Ishikawa (cell line): ENCODE data around the gene PXDC1.

ENCODE experiments used
- CEBPB ChIP-seq: IDR thresholded peaks from 2 replicates; pipeline ENCODE4 v1.6.1; 2012
- CREB1 ChIP-seq: IDR thresholded peaks from 2 replicates; pipeline ENCODE4 v1.6.1; 2012; ENCODE audit warnings: low read depth
- EGR1 ChIP-seq: IDR thresholded peaks from 2 replicates; pipeline ENCODE4 v1.6.1; 2012
- EP300 ChIP-seq: IDR thresholded peaks from 2 replicates; pipeline ENCODE4 v1.6.1; 2012; ENCODE audit warnings: borderline replicate concordance
- FOXM1 ChIP-seq: IDR thresholded peaks from 2 replicates; pipeline ENCODE4 v1.6.1; 2012; ENCODE audit warnings: low read depth, borderline replicate concordance
- NFIC ChIP-seq: IDR thresholded peaks from 2 replicates; pipeline ENCODE4 v1.6.1; 2012
- RAD21 ChIP-seq: IDR thresholded peaks from 2 replicates; pipeline ENCODE4 v1.6.1; 2012; ENCODE audit warnings: low read depth
- TAF1 ChIP-seq: IDR thresholded peaks from 2 replicates; pipeline ENCODE4 v1.6.1; 2012; ENCODE audit warnings: low read depth, mild to moderate bottlenecking
- TCF12 ChIP-seq: IDR thresholded peaks from 2 replicates; pipeline ENCODE4 v1.6.1; 2012; ENCODE audit warnings: low read depth
- TEAD4 ChIP-seq: IDR thresholded peaks from 2 replicates; pipeline ENCODE4 v1.6.1; 2012
- YY1 ChIP-seq: IDR thresholded peaks from 2 replicates; pipeline ENCODE4 v1.6.1; 2012; ENCODE audit warnings: low read depth
- ZBTB7A ChIP-seq: IDR thresholded peaks from 2 replicates; pipeline ENCODE4 v1.6.1; 2012; ENCODE audit warnings: low read depth
- TF ChIP-seq, protein P1 (sequence below): IDR thresholded peaks from 2 replicates; pipeline ENCODE4 v1.6.1; 2012
- TF ChIP-seq, protein P2 (sequence below): IDR thresholded peaks from 2 replicates; pipeline ENCODE4 v1.6.1; 2012; ENCODE audit warnings: low read depth, mild to moderate bottlenecking
- TF ChIP-seq, protein P3 (sequence below): IDR thresholded peaks from 2 replicates; pipeline ENCODE4 v1.6.1; 2012

Gene PXDC1, protein sequence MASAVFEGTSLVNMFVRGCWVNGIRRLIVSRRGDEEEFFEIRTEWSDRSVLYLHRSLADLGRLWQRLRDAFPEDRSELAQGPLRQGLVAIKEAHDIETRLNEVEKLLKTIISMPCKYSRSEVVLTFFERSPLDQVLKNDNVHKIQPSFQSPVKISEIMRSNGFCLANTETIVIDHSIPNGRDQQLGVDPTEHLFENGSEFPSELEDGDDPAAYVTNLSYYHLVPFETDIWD

DNA sequence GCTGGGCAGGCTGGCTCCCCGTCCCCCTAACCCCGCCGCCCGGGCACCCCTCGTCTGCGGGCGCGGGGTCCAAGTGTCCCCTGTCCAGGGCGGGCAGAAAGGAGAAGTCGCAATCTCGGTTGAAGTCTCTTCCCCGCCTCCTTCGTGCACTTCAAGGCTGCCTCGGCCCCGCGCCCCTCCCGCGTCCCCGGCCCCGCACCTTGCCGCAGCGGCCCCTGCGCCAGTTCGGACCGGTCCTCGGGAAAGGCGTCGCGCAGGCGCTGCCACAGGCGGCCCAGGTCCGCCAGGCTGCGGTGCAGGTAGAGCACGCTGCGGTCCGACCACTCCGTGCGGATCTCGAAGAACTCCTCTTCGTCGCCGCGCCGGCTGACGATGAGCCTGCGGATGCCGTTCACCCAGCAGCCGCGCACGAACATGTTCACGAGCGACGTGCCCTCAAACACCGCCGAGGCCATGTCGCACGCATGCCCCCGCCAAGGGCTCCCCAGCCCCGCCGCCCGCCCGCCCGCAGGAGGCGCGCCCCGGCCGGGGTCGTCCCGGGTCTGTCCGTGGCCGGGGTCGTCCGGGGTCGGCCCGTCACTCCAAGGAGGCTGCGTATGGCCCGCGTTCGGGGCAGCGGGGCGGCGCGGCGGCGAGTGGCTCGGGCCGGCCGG is at the start of gene PXDC1:
Gene PXDC1, minus strand, starts transcription at position 637 of the 653 bp plus-strand sequence. Its CDS starts 182 bp downstream, at position 455.
- TF ChIP-seq, protein P1, sequence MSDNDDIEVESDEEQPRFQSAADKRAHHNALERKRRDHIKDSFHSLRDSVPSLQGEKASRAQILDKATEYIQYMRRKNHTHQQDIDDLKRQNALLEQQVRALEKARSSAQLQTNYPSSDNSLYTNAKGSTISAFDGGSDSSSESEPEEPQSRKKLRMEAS, result peak; percentile 89
- TF ChIP-seq TAF1, result no peak

DNA sequence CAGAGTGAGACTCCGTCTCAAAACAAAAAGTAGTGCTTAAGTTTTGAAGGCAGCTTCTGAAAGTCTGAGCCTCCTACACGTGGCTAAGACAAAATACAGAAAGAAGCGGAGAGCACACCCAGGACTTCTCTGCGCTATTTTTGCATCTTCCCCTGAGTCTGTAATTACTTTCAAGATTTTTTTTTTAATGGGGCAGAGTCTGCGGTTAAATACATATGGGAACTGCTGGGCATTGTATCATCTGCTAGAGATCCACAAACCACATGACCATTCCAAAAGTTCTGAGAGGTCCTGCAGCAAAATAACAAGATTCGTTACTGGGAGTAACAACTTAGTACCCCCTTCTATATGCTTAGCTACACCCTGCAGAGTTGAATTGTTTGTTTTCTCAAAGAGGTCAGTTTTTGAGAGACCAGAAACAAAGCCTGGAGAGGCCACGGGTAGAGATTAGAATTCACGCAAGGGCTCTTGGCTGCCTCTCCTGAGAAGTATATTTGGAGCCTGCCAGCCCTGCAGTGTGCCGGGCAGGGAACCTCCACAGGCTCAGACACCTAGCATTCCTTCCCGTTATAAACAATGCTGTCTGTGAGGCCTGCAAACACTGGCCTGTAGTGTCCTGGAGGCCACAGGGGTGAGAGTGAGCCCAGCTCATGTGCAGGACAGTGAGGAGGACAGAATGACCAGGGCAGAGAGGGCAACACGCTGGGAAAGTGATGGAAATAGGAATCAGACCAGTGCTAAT is 49.5 kb upstream of the PXDC1 start:
- TF ChIP-seq CREB1 (no peak), ZBTB7A (no peak), CEBPB (no peak), EGR1 (no peak), NFIC (no peak), EP300 (no peak), TAF1 (no peak), TCF12 (no peak)

DNA sequence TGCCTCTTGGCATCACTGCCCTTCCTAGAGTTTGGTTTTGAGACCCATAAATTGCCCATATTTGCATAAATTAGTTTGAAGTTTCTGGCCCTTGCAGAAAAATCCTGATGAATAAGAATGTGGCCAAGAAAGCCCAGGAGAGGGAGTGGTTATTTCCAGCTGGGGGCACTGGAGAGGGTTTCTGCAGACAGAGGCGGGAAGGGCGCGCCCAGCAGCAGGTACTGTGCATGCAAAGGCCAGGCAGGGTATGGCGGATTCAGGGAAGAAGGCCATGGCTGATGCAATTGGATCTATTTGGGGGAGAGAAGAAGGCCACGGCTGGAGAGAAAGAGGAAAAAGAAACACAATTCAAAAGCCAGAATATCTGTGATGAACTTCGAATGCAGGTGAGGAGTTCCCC is 48.2 kb upstream of the PXDC1 start:
- no peak for TF ChIP-seq TCF12
- no peak for TF ChIP-seq NFIC
- TF ChIP-seq, protein P2, sequence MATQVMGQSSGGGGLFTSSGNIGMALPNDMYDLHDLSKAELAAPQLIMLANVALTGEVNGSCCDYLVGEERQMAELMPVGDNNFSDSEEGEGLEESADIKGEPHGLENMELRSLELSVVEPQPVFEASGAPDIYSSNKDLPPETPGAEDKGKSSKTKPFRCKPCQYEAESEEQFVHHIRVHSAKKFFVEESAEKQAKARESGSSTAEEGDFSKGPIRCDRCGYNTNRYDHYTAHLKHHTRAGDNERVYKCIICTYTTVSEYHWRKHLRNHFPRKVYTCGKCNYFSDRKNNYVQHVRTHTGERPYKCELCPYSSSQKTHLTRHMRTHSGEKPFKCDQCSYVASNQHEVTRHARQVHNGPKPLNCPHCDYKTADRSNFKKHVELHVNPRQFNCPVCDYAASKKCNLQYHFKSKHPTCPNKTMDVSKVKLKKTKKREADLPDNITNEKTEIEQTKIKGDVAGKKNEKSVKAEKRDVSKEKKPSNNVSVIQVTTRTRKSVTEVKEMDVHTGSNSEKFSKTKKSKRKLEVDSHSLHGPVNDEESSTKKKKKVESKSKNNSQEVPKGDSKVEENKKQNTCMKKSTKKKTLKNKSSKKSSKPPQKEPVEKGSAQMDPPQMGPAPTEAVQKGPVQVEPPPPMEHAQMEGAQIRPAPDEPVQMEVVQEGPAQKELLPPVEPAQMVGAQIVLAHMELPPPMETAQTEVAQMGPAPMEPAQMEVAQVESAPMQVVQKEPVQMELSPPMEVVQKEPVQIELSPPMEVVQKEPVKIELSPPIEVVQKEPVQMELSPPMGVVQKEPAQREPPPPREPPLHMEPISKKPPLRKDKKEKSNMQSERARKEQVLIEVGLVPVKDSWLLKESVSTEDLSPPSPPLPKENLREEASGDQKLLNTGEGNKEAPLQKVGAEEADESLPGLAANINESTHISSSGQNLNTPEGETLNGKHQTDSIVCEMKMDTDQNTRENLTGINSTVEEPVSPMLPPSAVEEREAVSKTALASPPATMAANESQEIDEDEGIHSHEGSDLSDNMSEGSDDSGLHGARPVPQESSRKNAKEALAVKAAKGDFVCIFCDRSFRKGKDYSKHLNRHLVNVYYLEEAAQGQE, result no peak
- no peak for TF ChIP-seq EP300
- no peak for TF ChIP-seq CEBPB
- TF ChIP-seq FOXM1, result no peak

DNA sequence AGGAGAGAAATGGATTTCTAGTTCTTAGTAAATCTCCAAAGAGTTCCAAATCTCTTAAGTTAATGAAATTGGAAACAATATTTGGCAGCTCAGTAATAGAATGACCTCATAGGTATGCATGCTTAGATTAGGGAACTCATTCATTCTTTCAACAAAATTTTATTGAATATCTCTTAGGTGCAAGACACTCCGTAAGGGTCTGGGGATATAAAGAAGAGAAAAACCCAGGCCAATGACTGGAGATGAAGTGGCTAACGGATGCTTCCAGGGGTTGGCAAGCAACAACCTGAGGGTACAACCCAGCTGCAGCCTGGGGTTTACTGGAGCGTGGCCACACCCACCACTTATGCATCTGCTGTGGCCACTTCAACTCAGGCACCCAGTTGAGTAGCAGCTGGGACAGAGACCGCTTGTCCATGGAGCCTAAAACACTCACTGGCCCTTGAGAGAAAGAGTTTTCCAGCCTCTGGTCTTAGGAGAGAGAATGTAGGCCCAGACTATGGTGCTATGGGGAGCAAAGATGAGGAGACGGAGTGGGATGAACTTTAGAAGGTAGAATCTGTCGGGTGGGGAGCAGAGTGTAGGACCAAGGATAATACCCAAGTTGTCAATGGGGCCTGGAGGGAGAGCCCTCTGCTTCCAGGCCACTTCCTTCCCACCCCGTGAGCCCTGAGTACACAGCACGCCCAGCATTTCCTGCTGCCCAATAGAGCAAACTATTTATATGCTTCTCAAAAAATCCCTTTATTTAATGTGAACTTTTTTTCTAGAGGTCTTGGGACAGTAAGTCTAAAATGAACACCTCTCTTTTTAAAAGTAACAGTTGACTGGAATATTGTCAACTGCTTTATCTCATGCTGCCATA is 46.8 kb upstream of the PXDC1 start:
- no peak for TF ChIP-seq TEAD4
- no peak for TF ChIP-seq NFIC
- TF ChIP-seq ZBTB7A, result no peak
- TF ChIP-seq TAF1, result no peak
- TF ChIP-seq, protein P1, result no peak
- TF ChIP-seq EGR1, result no peak
- no peak for TF ChIP-seq FOXM1
- TF ChIP-seq CEBPB, result no peak
- no peak for TF ChIP-seq TCF12
- TF ChIP-seq EP300, result no peak
- TF ChIP-seq, protein P2, result no peak

DNA sequence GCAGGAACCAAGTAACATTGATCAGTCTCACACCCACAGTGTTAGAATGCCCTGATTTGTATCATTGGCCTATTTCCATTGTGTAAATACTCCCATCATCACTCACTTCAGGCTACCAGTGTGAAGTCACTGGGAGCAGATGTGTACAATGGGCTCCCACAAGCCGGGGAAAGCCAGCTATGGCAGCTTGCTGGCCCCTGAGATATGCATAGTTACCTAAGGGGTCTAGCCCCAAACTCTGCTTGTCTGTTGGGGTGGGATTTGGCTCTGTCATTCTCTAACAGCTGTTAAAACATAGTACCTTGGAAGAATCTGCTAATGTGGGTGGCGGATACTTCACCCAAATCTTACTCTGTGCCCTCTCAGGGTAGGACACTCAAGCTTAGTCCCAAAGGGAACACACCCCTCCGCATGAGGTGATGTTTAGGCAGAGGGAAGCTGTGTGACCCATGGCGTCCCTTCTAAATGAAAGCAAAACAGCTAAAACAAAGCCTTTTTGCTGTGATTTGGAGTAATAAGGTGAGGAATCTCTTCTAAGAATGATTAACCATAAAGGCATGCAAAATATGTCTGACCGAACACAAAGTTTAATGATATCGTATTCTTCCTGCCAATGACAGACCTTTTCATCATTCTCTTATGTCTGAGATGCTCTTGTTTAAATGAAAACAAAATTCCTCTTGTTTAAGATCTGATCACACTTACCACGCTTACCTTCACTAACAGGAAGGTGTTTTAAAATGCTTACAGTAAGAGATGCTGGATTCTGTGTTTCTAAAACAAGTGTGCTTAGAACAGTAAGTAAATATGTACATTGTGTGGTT is 45.9 kb upstream of the PXDC1 start:
- TF ChIP-seq RAD21, result no peak
- peak; percentile 77; the same call in 1 of the 2 replicates for TF ChIP-seq FOXM1
- TF ChIP-seq TEAD4, result peak; percentile 75

DNA sequence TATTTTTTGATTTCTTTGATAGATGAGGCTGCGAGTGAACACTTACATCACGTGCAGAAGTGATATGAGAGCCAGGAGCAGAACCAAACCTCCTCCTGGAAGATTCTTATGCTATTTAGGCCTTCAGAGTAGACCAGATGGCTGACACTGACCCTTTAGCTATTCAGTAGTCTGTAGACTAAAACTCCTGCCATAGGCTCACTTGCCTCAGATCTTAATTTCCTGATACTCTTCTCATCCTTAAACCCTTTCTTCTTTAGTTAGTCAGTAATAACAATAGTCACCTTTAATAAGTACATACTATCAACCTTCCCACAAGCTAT is 45.2 kb upstream of the PXDC1 start:
- TF ChIP-seq, protein P3, sequence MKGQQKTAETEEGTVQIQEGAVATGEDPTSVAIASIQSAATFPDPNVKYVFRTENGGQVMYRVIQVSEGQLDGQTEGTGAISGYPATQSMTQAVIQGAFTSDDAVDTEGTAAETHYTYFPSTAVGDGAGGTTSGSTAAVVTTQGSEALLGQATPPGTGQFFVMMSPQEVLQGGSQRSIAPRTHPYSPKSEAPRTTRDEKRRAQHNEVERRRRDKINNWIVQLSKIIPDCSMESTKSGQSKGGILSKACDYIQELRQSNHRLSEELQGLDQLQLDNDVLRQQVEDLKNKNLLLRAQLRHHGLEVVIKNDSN, result no peak
- TF ChIP-seq TAF1 (no peak), CEBPB (no peak), RAD21 (no peak), EGR1 (no peak), TCF12 (no peak), CREB1 (no peak), YY1 (no peak), NFIC (no peak), TEAD4 (no peak), EP300 (no peak), ZBTB7A (no peak), FOXM1 (no peak)
- TF ChIP-seq, protein P2, result no peak
- TF ChIP-seq, protein P1, result no peak
